HepG2 (cell line): Measurements from ENCODE around the gene SPATA12. TPM values are rescaled to one million over a fixed set of nuclear protein-coding genes. Genes with fewer than 3 reads are reported as not detected.

ENCODE experiments used
- BHLHE40 ChIP-seq: IDR thresholded peaks from 2 replicates; pipeline ENCODE4 v1.6.1; 2011; ENCODE audit warnings: low read length, improper control_type of control experiment
- CEBPB ChIP-seq: IDR thresholded peaks from 2 replicates; pipeline ENCODE4 v1.6.1; 2011; ENCODE audit warnings: low read depth, low read length, improper control_type of control experiment, borderline replicate concordance
- KDM6A ChIP-seq: IDR thresholded peaks from 2 replicates; pipeline ENCODE4 v1.6.1; 2016; ENCODE audit warnings: low read depth
- MEIS1 ChIP-seq: sonication (generic); formaldehyde crosslinking; IDR thresholded peaks from 2 replicates; pipeline ENCODE4 v1.9.0; 2021; ENCODE audit warnings: mild to moderate bottlenecking, missing genetic modification reagents, moderate library complexity, borderline replicate concordance
- MIXL1 ChIP-seq: IDR thresholded peaks from 2 replicates; pipeline ENCODE4 v1.6.1; 2016
- SAFB2 ChIP-seq: sonication (generic); formaldehyde crosslinking; IDR thresholded peaks from 2 replicates; pipeline ENCODE4 v1.5.1; 2020; ENCODE audit warnings: missing genetic modification reagents, low read depth, mild to moderate bottlenecking, borderline replicate concordance
- SP4 ChIP-seq: sonication (generic); formaldehyde crosslinking; IDR thresholded peaks from 2 replicates; pipeline ENCODE4 v1.8.1; 2023; ENCODE audit warnings: mild to moderate bottlenecking, missing genetic modification reagents
- YEATS2 ChIP-seq: sonication (generic); formaldehyde crosslinking; IDR thresholded peaks from 2 replicates; pipeline ENCODE4 v1.4.0; 2020; ENCODE audit warnings: missing genetic modification reagents, borderline replicate concordance
- ZMAT3 ChIP-seq: sonication (generic); formaldehyde crosslinking; conservative IDR thresholded peaks from 2 replicates; pipeline ENCODE4 v1.7.0; 2021; ENCODE audit warnings: missing genetic modification reagents
- ZNF207 ChIP-seq: fragments of 450-650 bp; IDR thresholded peaks from 2 replicates; pipeline ENCODE4 v1.6.1; 2016; ENCODE audit warnings: antibody characterized with exemption, borderline replicate concordance
- ZNF253 ChIP-seq: sonication (generic); formaldehyde crosslinking; IDR thresholded peaks from 2 replicates; pipeline ENCODE4 v1.8.0; 2022; ENCODE audit warnings: mild to moderate bottlenecking, missing genetic modification reagents, borderline replicate concordance
- ZNF34 ChIP-seq: sonication (generic); formaldehyde crosslinking; IDR thresholded peaks from 2 replicates; pipeline ENCODE4 v1.4.0; 2020; ENCODE audit warnings: mild to moderate bottlenecking, missing genetic modification reagents, borderline replicate concordance
- ZNF570 ChIP-seq: sonication (generic); formaldehyde crosslinking; IDR thresholded peaks from 2 replicates; pipeline ENCODE4 v1.4.0; 2020; ENCODE audit warnings: mild to moderate bottlenecking, missing genetic modification reagents, borderline replicate concordance
- ZSCAN21 ChIP-seq: sonication (generic); formaldehyde crosslinking; IDR thresholded peaks from 2 replicates; pipeline ENCODE4 v1.8.0; 2022; ENCODE audit warnings: mild to moderate bottlenecking, missing genetic modification reagents, moderate library complexity, borderline replicate concordance
- polyA plus RNA-seq, 8 experiments: library from polyadenylated mRNA; depleted of rRNA in 3 of 8; stranded (reverse) in 7 of 8; unstranded in 1 of 8; fragments of >200 nt; fragmentation: Illumina TruSeq in 4 of 8; extraction: Trizol in 4 of 8; gene quantifications; 2 replicates each; pipeline versions ENCODE4 v1.2.1 to v1.2.3, GENCODE V29; 2011 to 2016; ENCODE audit warnings: low read depth in 4 of 8, missing spikeins in 1 of 8, mixed read lengths in 1 of 8; ENCODE audit not compliant: insufficient read depth in 1 of 8
- total RNA-seq, 5 experiments: library from RNA; depleted of rRNA; stranded (reverse); fragments of >200 nt; fragmentation: Illumina TruSeq; extraction: Trizol; gene quantifications; 2 replicates each; pipeline ENCODE4 v1.2.3, GENCODE V29; 2016; ENCODE audit warnings: low read depth in 1 of 5
- TF ChIP-seq, protein P1 (sequence below): sonication (generic); formaldehyde crosslinking; IDR thresholded peaks from 2 replicates; pipeline ENCODE4 v1.4.0; 2020; ENCODE audit warnings: mild to moderate bottlenecking, missing genetic modification reagents
- TF ChIP-seq, protein P2 (sequence below): IDR thresholded peaks from 2 replicates; pipeline ENCODE4 v1.6.1; 2016
- TF ChIP-seq, protein P3 (sequence below): sonication (generic); formaldehyde crosslinking; IDR thresholded peaks from 2 replicates; pipeline ENCODE4 v1.4.0; 2020; ENCODE audit warnings: missing genetic modification reagents
- TF ChIP-seq, protein P4 (sequence below): sonication (generic); formaldehyde crosslinking; IDR thresholded peaks from 2 replicates; pipeline ENCODE4 v1.4.0; 2020; ENCODE audit warnings: low read depth, missing genetic modification reagents

SPATA12 gene
- total and polyA plus RNA-seq, 2 of the 13 experiments (the other 11 are each of a cell fraction or from before 2014, with no cell fraction given), result 0.09 to 0.25 TPM

DNA sequence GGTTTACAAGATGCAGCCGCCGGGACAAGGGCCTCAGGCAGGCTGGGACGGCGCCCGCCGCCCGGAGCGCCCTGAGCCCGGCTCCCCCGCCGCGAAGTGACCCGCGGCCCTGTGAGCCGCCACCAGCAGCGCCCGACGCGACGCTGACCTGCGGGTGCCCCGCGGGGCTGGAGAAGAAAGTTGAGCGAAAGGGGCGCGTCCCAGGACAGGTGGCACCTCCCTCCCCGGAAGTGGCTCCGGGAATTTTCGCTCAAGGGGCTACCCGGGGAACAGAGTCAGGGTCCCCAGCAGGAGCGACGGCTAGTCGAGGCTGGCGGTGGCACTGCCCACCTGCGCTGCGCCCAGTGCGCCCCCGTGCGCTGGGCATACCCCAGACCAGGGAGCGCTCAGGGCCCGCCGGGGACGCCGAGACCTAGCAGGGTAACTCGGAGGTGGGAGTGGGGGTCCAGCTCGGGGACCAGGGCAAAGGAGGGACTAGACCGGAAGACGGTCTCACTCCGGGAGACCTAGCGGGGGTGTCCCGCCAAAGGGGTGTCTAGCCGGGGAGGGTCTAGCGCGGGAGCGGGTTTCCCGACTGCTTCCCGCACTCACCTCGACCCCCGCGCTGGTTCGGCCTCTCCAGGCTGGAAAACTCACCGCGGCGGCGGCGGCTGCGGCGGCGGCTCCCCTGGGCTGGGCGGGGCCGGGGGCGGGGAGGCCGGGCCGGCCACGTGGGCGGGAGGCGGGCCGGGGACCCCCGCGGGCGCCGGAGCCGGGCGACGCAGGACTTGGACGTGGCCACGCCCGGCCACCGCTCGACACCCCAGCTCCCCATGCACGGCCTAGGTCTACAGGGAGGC lies 18.4 kb downstream of the SPATA12 start (continued):
- TF ChIP-seq, protein P1, sequence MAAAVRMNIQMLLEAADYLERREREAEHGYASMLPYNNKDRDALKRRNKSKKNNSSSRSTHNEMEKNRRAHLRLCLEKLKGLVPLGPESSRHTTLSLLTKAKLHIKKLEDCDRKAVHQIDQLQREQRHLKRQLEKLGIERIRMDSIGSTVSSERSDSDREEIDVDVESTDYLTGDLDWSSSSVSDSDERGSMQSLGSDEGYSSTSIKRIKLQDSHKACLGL (CRISPR knock-in tag), result peak; percentile 67; the same call in 1 of the 2 replicates
- no peak for TF ChIP-seq ZSCAN21 (CRISPR knock-in tag)
- no peak for TF ChIP-seq MEIS1
- TF ChIP-seq SP4 (CRISPR knock-in tag), result peak; percentile 62; the same call in 1 of the 2 replicates
- TF ChIP-seq ZMAT3 (CRISPR knock-in tag), result peak; percentile 90
- TF ChIP-seq, protein P2, sequence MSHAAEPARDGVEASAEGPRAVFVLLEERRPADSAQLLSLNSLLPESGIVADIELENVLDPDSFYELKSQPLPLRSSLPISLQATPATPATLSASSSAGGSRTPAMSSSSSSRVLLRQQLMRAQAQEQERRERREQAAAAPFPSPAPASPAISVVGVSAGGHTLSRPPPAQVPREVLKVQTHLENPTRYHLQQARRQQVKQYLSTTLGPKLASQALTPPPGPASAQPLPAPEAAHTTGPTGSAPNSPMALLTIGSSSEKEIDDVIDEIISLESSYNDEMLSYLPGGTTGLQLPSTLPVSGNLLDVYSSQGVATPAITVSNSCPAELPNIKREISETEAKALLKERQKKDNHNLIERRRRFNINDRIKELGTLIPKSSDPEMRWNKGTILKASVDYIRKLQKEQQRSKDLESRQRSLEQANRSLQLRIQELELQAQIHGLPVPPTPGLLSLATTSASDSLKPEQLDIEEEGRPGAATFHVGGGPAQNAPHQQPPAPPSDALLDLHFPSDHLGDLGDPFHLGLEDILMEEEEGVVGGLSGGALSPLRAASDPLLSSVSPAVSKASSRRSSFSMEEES (CRISPR knock-in tag), result 0 out of 2 replicates have a peak, but pooled peaks have one; percentile 22
- TF ChIP-seq, protein P3, sequence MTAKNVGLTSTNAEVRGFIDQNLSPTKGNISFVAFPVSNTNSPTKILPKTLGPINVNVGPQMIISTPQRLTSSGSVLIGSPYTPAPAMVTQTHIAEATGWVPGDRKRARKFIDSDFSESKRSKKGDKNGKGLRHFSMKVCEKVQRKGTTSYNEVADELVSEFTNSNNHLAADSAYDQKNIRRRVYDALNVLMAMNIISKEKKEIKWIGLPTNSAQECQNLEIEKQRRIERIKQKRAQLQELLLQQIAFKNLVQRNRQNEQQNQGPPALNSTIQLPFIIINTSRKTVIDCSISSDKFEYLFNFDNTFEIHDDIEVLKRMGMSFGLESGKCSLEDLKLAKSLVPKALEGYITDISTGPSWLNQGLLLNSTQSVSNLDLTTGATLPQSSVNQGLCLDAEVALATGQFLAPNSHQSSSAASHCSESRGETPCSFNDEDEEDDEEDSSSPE (CRISPR knock-in tag), result no peak
- TF ChIP-seq ZNF207, result no peak
- no peak for TF ChIP-seq KDM6A (CRISPR knock-in tag)
- TF ChIP-seq ZNF34 (CRISPR knock-in tag), result no peak
- TF ChIP-seq CEBPB, result no peak
- TF ChIP-seq ZNF253 (CRISPR knock-in tag), result no peak
- TF ChIP-seq MIXL1, result no peak
- TF ChIP-seq, protein P4, sequence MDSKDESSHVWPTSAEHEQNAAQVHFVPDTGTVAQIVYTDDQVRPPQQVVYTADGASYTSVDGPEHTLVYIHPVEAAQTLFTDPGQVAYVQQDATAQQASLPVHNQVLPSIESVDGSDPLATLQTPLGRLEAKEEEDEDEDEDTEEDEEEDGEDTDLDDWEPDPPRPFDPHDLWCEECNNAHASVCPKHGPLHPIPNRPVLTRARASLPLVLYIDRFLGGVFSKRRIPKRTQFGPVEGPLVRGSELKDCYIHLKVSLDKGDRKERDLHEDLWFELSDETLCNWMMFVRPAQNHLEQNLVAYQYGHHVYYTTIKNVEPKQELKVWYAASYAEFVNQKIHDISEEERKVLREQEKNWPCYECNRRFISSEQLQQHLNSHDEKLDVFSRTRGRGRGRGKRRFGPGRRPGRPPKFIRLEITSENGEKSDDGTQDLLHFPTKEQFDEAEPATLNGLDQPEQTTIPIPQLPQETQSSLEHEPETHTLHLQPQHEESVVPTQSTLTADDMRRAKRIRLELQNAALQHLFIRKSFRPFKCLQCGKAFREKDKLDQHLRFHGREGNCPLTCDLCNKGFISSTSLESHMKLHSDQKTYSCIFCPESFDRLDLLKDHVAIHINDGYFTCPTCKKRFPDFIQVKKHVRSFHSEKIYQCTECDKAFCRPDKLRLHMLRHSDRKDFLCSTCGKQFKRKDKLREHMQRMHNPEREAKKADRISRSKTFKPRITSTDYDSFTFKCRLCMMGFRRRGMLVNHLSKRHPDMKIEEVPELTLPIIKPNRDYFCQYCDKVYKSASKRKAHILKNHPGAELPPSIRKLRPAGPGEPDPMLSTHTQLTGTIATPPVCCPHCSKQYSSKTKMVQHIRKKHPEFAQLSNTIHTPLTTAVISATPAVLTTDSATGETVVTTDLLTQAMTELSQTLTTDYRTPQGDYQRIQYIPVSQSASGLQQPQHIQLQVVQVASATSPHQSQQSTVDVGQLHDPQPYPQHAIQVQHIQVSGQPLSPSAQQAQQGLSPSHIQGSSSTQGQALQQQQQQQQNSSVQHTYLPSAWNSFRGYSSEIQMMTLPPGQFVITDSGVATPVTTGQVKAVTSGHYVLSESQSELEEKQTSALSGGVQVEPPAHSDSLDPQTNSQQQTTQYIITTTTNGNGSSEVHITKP, result peak; percentile 90
- no peak for TF ChIP-seq ZNF570 (CRISPR knock-in tag)
- TF ChIP-seq SAFB2 (CRISPR knock-in tag), result peak; percentile 45; the same call in 1 of the 2 replicates
- TF ChIP-seq BHLHE40, result no peak
- TF ChIP-seq YEATS2 (CRISPR knock-in tag), result no peak
